Measurements from ENCODE around the gene TMPRSS11D.

- no peak for TF ChIP-seq EZH2phosphoT487 (IDR thresholded peaks at IDR 0.05; ENCODE audit: borderline replicate concordance, low read length)
- TF ChIP-seq CTCF (IDR thresholded peaks at IDR 0.05; ENCODE audit: low read depth, low read length, poor library complexity, severe bottlenecking), result peak; percentile 46
These were observed 11.9 kb downstream of the TMPRSS11D start for GRCh38 chr4:67871867-67872266.
